NCI-H82 (cell line): ENCODE data around the gene PRPF6.

ENCODE experiments used
- DNase-seq: peaks from one replicate; lab custom pipeline; 2025; lab: John Stamatoyannopoulos, UW

The PRPF6 gene

DNA sequence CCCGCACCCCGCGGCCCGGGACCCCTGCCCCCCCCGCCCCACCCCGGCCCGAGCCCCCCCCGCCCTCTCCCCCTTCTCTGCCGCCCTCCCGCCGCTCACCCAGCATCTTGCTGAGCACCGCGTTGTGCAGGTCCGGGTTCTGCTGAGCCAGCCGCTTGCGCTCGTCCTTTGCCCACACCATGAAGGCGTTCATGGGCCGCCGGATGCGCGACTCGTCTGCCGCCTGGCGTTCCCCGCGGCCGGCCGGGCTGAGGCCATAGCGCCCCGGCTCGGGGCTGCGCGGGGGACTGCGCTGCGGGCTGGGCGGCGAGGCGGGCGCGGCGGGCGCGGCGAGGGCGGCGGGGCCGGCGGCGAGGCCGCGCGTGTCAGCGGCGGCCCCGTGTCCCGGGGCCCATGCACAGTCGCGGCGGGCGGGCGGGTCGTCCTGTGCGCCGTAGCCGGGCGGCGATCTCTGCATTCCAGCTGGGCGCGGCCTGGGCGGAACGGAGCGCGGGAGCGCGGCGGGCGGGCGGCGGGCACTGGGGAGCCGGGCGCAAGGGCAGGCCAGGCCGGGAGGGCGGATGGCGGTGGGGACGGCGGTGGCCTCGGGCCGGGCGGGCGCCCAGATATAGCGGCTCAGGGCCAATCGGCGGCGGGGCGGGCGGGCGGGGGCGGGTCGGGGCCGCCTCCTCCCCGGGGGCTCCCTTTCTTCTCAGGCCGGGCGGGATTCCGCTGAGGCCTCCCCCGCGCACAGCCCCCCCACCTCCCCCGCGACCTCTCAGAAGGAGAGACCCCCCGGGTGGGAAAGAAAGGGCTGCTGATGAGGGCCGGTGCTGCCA is 68.3 kb downstream of the PRPF6 start, which contains the start of gene SOX18:
Gene SOX18, minus strand, starts transcription at position 580 of the 818 bp plus-strand sequence. Its CDS starts 123 bp downstream, at position 457.
- DNase-seq = peak; percentile 46

- no peak for DNase-seq
These were observed 68.9 kb downstream of the PRPF6 start for GRCh38 chr20:64049878-64050260.

GRCh38 chr20:64050261-64051032 is 69.5 kb downstream of the PRPF6 start:
- no peak for DNase-seq

DNA sequence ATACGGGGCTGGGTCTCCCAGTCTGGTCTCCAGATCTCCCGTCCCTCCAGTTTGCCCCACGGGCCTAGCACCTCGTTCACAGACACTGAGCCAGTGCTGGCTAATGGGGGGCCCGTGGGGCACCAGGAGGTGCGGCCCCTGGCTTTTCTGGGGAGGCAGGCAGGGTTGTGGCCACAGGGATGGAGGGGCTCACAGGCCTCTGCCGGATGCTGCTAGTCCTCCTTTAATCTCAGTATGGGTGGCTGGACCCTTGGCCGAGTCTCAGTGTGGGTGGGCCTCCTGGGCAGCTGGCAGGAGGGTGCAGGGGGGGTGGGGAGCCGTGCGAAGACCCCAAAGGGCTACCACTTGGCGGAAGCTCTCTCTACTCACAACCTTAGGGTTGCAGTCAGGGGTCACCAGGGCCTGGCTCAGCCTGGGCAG is 70.1 kb downstream of the PRPF6 start:
- no peak for DNase-seq

- no peak for DNase-seq
These were observed 70.8 kb downstream of the PRPF6 start for GRCh38 chr20:64051561-64052325.

DNA sequence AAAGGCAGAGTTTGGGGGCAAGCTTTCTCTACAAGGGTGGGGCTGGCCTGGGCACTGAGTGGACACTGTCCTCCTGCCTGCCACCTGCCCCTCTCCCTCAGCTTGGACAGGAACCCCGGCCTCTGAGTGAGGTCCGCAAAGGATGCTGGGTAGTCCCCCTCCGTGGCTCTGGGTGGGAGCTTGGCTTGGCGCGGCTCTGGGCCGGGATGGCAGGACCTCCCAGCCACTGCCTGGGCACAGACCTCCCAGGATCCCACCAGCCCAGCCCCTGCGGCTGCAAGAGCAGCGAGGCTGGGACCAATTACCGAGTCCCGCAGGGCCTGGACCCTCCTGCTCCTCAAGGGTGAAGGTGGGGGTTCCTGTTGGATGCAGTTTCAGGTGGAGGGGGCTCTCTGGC is 71.4 kb downstream of the PRPF6 start:
- no peak for DNase-seq

DNA sequence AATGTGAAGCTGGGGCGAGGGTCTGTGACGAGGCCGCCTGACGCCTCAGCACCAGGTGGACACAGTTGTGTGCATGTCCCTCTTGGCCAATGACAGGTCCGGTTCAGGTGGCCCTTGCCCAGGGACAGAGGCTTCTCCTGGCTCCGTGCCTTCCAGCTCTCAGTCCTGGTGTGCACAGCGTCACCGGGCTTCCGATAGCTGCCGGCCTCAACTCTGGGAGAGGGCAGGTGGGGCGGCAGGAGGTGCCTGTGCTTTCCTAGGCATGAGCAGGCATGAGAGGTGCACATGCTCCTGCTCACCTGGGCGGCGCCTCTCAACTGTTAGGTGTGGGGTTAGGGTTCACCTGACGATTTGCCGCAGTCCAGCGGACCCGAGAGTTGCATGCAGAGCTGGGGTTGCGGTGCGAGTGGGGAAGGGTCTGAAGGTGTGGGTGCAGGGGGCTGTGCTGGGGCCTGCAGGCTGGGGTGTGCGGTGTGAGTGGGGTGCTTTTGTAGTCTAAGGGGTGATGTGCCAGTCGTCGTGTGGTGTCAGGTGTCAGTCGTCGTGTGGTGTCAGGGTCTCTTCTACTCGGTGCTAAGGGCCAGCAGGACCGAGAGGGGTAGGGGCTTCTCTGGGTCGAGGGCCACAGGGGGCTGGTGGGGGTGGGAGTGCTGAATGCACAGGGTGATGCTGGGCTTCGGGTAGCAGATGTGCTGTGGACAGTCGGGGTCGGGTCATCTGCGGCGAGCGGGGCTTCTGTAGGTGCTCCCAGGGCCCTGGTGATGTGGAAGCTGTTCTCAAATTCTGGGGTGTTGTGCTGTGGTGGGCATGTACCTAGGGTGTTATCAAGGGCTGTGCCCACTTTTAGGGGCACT is 72.3 kb downstream of the PRPF6 start:
- DNase-seq = no peak

DNA sequence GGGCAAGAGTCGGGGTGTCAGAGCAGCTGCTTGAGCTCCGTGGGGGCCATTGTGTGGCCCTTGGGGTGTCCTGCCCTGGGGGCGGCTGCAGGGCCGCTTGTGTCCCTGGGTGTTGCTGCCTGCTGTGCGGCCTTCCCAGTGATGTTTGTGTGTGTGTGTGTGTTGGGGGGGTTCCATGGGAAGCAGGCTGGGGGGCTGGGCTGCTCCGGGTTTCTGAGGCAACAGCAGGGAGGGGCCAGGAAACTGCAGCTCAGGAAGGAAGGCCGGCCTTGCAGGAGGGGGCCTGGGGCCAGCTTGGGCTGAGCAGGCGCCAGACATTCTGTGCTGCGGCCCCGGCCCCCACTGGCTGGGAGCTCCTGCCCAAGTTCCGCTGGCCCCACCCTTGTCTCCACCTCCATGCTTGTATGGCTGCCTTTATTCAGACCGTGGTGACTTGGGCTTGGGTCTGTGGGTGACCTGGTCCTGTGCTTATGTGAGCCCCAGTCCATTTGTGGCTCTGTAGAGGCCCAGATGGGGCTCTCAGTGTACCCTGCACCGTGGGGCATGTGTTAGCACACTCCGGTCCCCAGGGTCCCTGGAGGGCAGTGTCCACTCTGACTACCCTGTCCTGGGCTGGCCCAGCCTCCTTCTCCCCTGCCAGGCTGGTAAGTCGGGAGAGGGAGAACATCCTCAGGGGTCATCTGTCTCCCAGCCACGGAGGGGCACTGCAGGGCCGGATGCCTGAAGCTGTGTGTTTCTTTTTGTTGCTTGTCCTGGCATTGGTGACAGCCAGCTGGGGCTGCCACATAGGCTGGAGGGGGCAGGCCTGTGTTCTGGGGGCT is 73.1 kb downstream of the PRPF6 start:
- DNase-seq = peak; percentile 56

- no peak for DNase-seq
These were observed 74.5 kb downstream of the PRPF6 start for GRCh38 chr20:64055396-64055892.

GRCh38 chr20:64055893-64056638 is 75.1 kb downstream of the PRPF6 start:
- no peak for DNase-seq

DNA sequence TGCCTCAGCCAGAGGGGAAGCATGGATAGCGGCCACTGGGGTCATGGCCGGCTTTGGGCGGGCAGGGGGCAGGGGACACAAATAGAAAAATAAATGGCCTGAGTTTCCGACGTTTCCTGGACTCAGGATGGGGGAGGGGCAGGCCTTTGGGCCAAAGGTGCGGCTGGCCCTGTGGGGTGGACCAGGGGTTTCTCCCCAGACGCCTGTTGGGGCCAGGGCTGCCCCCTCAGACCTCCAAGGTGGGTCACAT is 75.6 kb downstream of the PRPF6 start:
- DNase-seq = no peak

DNA sequence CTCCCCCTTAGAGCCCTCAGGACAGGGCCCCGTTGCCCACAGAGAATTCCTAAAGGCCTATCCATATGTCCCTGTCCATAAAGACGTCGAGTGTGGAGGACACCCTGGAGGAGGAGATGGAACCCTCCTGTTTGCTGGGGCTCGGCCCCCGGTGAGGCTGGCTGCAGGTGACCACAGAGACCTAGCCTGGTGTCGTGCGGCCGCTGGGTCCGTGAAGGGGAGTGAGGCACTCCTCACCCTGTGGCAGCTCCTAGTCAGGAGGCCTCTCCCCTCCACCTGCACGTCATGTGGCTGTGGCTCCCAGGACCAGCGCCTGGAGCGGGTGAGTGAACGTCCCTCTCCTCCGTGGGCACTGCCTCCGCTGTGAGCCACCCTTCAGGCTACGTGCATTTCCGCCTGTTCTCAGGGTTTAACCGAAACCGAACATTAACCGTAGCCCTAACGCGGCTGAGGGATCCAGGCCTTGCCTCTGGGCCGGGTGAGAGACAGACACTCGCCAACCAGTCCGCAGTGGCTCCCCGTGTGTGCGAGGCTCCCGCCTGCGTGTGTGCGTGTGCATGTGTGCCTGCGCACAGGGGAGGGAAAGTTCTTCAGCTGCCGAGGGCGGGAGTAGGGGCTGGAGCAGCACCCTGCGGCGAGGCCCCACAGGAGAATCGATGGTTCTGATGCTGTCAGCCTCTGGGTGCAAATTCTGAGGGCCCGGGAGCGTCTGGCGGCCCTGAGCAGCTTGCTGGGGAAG is 76.1 kb downstream of the PRPF6 start:
- no peak for DNase-seq

GRCh38 chr20:64057628-64058498 is 76.9 kb downstream of the PRPF6 start:
- peak; percentile 85 for DNase-seq

DNA sequence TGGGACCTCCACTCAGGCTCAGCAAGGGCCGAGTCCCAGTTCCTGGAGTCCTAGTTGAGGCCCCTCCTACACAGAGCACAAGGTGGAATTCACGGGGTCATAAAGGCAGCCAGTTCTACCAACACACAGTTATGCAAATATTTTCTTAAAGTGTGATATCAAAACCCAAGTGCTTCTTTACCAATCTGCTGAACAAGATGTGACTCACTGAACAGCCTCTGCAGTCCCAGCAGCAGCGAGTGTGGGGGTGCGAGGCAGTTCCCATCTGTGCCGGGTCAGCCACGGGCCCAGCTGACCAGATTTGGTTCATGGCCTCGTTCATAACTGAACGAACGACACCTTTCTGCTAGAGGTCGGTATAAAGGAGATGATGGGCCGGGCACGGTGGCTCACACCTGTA is 77.6 kb downstream of the PRPF6 start:
- no peak for DNase-seq

GRCh38 chr20:64062276-64062595 is 81.3 kb downstream of the PRPF6 start:
- no peak for DNase-seq

DNA sequence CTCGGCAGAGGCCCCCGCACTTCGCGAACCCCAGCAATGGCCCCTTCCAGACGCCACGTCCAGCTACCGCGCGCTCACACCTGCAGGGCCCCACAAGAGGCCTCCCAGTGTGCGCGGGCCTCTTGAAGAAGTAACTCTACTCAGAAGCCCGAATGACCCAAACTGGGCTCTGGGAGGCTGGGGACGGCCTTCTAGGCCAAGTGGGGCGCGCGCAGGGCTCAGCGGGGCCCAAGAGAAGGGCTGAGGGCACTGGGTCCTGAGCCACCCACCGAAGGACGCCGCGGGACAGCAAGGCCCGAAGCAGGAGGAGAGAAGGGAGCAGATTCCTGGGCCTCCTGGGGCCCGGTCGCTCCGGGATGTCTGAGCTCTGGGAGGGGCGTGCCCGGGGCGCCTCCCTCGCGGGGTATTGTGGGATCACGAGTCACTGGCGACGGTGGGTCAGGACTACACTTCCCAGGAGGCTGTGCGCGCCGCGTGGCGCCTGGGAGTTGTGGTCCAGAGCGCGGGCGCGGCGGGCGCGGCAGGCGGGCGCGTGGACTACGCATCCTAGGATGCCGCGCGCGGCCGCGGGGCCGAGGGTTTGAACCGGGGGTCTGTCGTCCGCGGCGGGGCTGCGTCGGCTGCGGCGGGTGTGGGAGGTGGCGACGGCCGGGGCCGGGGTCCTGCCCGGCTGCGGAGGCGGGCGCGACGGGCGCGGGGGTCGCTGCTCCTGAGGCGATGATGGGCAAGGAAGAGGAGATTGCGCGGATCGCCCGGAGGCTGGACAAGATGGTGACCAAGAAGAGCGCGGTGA is 81.9 kb downstream of the PRPF6 start, which contains the start of gene TCEA2:
Gene TCEA2, plus strand, starts transcription at position 603 of the 793 bp plus-strand sequence. Its CDS starts 115 bp downstream, at position 718.
- DNase-seq = peak; percentile 99

DNA sequence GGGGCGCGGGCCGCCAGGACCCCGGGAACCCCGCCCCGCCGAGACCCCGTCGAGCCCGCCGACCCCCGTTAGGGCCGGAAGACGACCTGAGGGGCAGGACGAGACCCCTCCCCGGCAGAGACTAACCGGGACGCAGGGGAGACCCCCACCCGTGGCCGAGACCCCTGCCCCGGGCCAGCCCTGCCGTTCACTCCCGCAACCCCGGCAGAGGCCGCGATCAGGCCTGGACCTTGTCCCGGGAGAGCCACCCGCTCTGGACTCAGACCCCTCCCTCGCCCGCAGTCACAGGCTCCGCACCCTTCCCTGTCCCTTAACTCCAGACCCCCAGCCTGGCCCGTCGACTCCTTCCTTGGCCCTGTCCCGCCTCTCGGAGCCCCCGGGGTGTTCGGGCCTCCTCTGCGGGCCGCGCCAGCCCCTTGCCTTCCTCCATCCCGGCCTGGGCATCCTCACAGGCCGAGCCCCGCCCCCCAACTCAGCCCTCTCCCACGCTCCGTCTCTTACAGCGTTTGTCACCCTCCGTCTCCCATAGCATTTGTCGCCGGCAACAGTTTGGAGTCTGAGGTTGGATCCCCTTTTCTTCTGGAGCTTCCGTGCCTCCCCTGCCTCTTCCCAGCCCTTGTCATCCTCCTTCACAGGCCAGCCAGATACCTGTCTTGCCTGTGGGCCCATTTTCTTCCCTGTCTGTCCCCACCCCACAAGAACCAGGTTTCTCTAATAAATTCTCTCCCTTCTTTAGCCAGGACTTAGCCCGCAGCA is 82.6 kb downstream of the PRPF6 start:
- peak; percentile 39 for DNase-seq
